Measurements from ENCODE around the gene ACSM3. TPM values are rescaled to one million over a fixed set of nuclear protein-coding genes. Genes with fewer than 3 reads are reported as not detected.

ACSM3 gene
- total and polyA plus RNA-seq, 9 of the 15 experiments (the other 6 are each of a cell fraction or from before 2014, with no cell fraction given): 112 to 420 (median 182) TPM

- TF ChIP-seq CEBPG (CRISPR knock-in tag; IDR thresholded peaks at IDR 0.05): 0 out of 2 replicates have a peak, but pooled peaks have one; percentile 11
- TF ChIP-seq CEBPG (tag; conservative IDR thresholded peaks at IDR 0.05 in 1 of 2, IDR thresholded peaks at IDR 0.05 in 1 of 2): peak; percentile 19 to 46; a peak in 2 of 4 replicates
- TF ChIP-seq TRIM24 (IDR thresholded peaks at IDR 0.05): 0 out of 4 replicates have a peak, but pooled peaks of 1 of the 2 experiments have one; percentile 38
- TF ChIP-seq ZNF785 (CRISPR knock-in tag; IDR thresholded peaks at IDR 0.05): no peak
- TF ChIP-seq, protein P1, sequence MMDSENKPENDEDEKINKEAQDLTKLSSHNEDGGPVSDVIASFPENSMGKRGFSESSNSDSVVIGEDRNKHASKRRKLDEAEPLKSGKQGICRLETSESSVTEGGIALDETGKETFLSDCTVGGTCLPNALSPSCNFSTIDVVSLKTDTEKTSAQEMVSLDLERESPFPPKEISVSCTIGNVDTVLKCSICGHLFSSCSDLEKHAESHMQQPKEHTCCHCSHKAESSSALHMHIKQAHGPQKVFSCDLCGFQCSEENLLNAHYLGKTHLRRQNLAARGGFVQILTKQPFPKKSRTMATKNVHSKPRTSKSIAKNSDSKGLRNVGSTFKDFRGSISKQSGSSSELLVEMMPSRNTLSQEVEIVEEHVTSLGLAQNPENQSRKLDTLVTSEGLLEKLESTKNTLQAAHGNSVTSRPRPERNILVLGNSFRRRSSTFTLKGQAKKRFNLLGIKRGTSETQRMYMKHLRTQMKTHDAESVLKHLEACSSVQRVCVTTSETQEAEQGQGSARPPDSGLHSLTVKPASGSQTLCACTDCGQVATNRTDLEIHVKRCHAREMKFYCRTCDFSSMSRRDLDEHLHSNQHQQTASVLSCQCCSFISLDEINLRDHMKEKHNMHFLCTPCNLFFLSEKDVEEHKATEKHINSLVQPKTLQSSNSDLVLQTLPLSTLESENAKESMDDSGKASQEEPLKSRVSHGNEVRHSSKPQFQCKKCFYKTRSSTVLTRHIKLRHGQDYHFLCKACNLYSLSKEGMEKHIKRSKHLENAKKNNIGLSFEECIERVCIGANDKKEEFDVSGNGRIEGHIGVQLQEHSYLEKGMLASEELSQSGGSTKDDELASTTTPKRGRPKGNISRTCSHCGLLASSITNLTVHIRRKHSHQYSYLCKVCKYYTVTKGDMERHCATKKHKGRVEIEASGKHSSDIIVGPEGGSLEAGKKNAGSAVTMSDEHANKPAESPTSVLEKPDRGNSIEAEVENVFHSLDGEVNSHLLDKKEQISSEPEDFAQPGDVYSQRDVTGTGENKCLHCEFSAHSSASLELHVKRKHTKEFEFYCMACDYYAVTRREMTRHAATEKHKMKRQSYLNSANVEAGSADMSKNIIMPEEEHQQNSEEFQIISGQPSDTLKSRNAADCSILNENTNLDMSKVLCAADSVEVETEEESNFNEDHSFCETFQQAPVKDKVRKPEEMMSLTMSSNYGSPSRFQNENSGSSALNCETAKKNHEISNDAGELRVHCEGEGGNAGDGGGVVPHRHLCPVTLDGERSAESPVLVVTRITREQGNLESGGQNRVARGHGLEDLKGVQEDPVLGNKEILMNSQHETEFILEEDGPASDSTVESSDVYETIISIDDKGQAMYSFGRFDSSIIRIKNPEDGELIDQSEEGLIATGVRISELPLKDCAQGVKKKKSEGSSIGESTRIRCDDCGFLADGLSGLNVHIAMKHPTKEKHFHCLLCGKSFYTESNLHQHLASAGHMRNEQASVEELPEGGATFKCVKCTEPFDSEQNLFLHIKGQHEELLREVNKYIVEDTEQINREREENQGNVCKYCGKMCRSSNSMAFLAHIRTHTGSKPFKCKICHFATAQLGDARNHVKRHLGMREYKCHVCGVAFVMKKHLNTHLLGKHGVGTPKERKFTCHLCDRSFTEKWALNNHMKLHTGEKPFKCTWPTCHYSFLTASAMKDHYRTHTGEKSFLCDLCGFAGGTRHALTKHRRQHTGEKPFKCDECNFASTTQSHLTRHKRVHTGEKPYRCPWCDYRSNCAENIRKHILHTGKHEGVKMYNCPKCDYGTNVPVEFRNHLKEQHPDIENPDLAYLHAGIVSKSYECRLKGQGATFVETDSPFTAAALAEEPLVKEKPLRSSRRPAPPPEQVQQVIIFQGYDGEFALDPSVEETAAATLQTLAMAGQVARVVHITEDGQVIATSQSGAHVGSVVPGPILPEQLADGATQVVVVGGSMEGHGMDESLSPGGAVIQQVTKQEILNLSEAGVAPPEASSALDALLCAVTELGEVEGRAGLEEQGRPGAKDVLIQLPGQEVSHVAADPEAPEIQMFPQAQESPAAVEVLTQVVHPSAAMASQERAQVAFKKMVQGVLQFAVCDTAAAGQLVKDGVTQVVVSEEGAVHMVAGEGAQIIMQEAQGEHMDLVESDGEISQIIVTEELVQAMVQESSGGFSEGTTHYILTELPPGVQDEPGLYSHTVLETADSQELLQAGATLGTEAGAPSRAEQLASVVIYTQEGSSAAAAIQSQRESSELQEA (IDR thresholded peaks at IDR 0.05; ENCODE audit: low read depth): no peak
- TF ChIP-seq NBN (IDR thresholded peaks at IDR 0.05; ENCODE audit: low read depth): 0 out of 2 replicates have a peak, but pooled peaks have one; percentile 32
- TF ChIP-seq ZNF239 (CRISPR knock-in tag; IDR thresholded peaks at IDR 0.05): no peak
- no peak for TF ChIP-seq U2AF1 (optimal IDR thresholded peaks at IDR 0.05; ENCODE audit: low read depth, low read length)
- no peak for TF ChIP-seq HES1 (IDR thresholded peaks at IDR 0.05; ENCODE audit: low read depth)
- TF ChIP-seq ATF3 (IDR thresholded peaks at IDR 0.05): peak; percentile 83
- TF ChIP-seq ATF3 (CRISPR knock-in tag; conservative IDR thresholded peaks at IDR 0.05): no peak
- TF ChIP-seq ZNF347 (CRISPR knock-in tag; IDR thresholded peaks at IDR 0.05; ENCODE audit: low read depth): no peak
- TF ChIP-seq HDAC3 (IDR thresholded peaks at IDR 0.05; ENCODE audit: borderline replicate concordance, partially characterized antibody): no peak
- no peak for TF ChIP-seq GABPB2 (CRISPR knock-in tag; conservative IDR thresholded peaks at IDR 0.05)
- TF ChIP-seq, protein P2, sequence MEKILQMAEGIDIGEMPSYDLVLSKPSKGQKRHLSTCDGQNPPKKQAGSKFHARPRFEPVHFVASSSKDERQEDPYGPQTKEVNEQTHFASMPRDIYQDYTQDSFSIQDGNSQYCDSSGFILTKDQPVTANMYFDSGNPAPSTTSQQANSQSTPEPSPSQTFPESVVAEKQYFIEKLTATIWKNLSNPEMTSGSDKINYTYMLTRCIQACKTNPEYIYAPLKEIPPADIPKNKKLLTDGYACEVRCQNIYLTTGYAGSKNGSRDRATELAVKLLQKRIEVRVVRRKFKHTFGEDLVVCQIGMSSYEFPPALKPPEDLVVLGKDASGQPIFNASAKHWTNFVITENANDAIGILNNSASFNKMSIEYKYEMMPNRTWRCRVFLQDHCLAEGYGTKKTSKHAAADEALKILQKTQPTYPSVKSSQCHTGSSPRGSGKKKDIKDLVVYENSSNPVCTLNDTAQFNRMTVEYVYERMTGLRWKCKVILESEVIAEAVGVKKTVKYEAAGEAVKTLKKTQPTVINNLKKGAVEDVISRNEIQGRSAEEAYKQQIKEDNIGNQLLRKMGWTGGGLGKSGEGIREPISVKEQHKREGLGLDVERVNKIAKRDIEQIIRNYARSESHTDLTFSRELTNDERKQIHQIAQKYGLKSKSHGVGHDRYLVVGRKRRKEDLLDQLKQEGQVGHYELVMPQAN (IDR thresholded peaks at IDR 0.05; ENCODE audit: borderline replicate concordance): 0 out of 2 replicates have a peak, but pooled peaks have one; percentile 32
These were observed 10.1 kb upstream of the ACSM3 start (continued) for GRCh38 chr16:20753727-20754126.

Measured in K562 (cell line).